ENCODE measurements around the gene NDST4. TPM values are rescaled to one million over a fixed set of nuclear protein-coding genes. Genes with fewer than 3 reads are reported as not detected.

NDST4 gene
- total and polyA plus RNA-seq, 2 of the 4 experiments (the other 2 are of a cell fraction): not detected

- dilution Hi-C loops (cut with HindIII; ENCODE audit: low sequenced_read_pairs, unreplicated experiment): no loop called here
- Histone ChIP-seq H3K79me1 (ENCODE audit: low read depth in 1 of 2, low read length in 2 of 2) (no peaks in the 10 kb centered on the region), H3K4me3 (ENCODE audit: insufficient read depth, low read depth, low read length) (no peak overlapping the region), H3K14ac (replicated peaks; ENCODE audit: low read depth, low read length) (no peak overlapping the region), H3K4ac (ENCODE audit: low read depth, low read length) (no peak overlapping the region), H3K9me3 (ENCODE audit: control insufficient read depth, insufficient read depth, low read length) (no peaks in the 10 kb centered on the region), H3K18ac (ENCODE audit: low read depth, low read length) (no peak overlapping the region), H2AK5ac (ENCODE audit: low read depth, low read length) (no peak overlapping the region), H2BK15ac (ENCODE audit: low read depth, low read length) (no peak overlapping the region), H4K20me1 (ENCODE audit: insufficient read depth, low read length) (no peaks in the 10 kb centered on the region), H4K91ac (ENCODE audit: insufficient read depth, low read depth, low read length) (no peak overlapping the region), H3K56ac (ENCODE audit: extremely low read depth, insufficient read depth, low read length) (no peak overlapping the region), H3K9ac (ENCODE audit: low read depth, low read length) (no peak overlapping the region), H2BK120ac (ENCODE audit: low read depth, low read length) (no peak overlapping the region), H3K23ac (ENCODE audit: low read depth, low read length) (no peak overlapping the region), H2BK5ac (ENCODE audit: low read depth, low read length, poor library complexity, severe bottlenecking) (no peak overlapping the region), H3K4me1 (ENCODE audit: control insufficient read depth, insufficient read depth, low read length) (no peaks in the 10 kb centered on the region), H2AK9ac (replicated peaks; ENCODE audit: low read depth, low read length, poor library complexity) (no peak overlapping the region), H2AFZ (replicated peaks; ENCODE audit: low read length, poor library complexity) (no peak overlapping the region), H4K5ac (ENCODE audit: low read depth, low read length) (no peak overlapping the region), H3K4me2 (ENCODE audit: low read depth, low read length) (no peak overlapping the region), H3K9me1 (ENCODE audit: insufficient read depth, low read length) (no peaks in the 10 kb centered on the region), H3K27me3 (ENCODE audit: control insufficient read depth, insufficient read depth, low read length) (no peaks in the 10 kb centered on the region), H2BK20ac (ENCODE audit: low read depth, low read length) (no peak overlapping the region), H4K8ac (ENCODE audit: low read depth in 2 of 2, low read length in 2 of 2) (no peak overlapping the region), H3K36me3 (ENCODE audit: control insufficient read depth, insufficient read depth, low read length) (no peaks in the 10 kb centered on the region), H3K27ac (ENCODE audit: insufficient read depth, low read length) (no peak overlapping the region)
- CTCF ChIA-PET: interaction anchor here (0.6 kb wide), 1 partner anchor 13 kb away, joined by 4 read pairs; no protein-coding TSS in a partner anchor
- in situ Hi-C loops (cut with MboI; ENCODE audit: low sequenced_read_pairs): no loop called here
- no TSS peak for BruUV-seq (replicated peaks)
- DNase-seq (no peak), ATAC-seq (ENCODE audit: low read depth) (no peak)
- intact Hi-C loops (cut with micrococcal nuclease): no loop called here
- no CpG with 5 or more reads among the region's 1 CpG for WGBS, 2 experiments (ENCODE audit: extremely low coverage in 2 of 2, insufficient read length in 1 of 2)
- POLR2A ChIA-PET (ENCODE audit: unreplicated experiment): no interaction called here
- no peak for TF ChIP-seq MAFK (IDR thresholded peaks at IDR 0.05; ENCODE audit: low read depth, low read length)
- TF ChIP-seq, protein P1, sequence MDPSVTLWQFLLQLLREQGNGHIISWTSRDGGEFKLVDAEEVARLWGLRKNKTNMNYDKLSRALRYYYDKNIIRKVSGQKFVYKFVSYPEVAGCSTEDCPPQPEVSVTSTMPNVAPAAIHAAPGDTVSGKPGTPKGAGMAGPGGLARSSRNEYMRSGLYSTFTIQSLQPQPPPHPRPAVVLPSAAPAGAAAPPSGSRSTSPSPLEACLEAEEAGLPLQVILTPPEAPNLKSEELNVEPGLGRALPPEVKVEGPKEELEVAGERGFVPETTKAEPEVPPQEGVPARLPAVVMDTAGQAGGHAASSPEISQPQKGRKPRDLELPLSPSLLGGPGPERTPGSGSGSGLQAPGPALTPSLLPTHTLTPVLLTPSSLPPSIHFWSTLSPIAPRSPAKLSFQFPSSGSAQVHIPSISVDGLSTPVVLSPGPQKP (IDR thresholded peaks at IDR 0.05; ENCODE audit: borderline replicate concordance, low read depth, low read length): no peak
- TF ChIP-seq POLR2A (IDR thresholded peaks at IDR 0.05; ENCODE audit: low read depth, low read length): no peak
- no peak for TF ChIP-seq MXI1 (IDR thresholded peaks at IDR 0.05; ENCODE audit: borderline replicate concordance, low read depth, low read length)
- TF ChIP-seq RFX5 (IDR thresholded peaks at IDR 0.05; ENCODE audit: low read depth, low read length): no peak
- TF ChIP-seq MAZ (IDR thresholded peaks at IDR 0.05; ENCODE audit: borderline replicate concordance, low read depth, low read length): no peak
- TF ChIP-seq, protein P2, sequence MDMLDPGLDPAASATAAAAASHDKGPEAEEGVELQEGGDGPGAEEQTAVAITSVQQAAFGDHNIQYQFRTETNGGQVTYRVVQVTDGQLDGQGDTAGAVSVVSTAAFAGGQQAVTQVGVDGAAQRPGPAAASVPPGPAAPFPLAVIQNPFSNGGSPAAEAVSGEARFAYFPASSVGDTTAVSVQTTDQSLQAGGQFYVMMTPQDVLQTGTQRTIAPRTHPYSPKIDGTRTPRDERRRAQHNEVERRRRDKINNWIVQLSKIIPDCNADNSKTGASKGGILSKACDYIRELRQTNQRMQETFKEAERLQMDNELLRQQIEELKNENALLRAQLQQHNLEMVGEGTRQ (IDR thresholded peaks at IDR 0.05; ENCODE audit: low read depth, low read length): no peak
- TF ChIP-seq FOS (IDR thresholded peaks at IDR 0.05; ENCODE audit: low read depth, low read length): no peak
- TF ChIP-seq RCOR1 (IDR thresholded peaks at IDR 0.05; ENCODE audit: insufficient replicate concordance, low read length): no peak
- TF ChIP-seq, protein P3, sequence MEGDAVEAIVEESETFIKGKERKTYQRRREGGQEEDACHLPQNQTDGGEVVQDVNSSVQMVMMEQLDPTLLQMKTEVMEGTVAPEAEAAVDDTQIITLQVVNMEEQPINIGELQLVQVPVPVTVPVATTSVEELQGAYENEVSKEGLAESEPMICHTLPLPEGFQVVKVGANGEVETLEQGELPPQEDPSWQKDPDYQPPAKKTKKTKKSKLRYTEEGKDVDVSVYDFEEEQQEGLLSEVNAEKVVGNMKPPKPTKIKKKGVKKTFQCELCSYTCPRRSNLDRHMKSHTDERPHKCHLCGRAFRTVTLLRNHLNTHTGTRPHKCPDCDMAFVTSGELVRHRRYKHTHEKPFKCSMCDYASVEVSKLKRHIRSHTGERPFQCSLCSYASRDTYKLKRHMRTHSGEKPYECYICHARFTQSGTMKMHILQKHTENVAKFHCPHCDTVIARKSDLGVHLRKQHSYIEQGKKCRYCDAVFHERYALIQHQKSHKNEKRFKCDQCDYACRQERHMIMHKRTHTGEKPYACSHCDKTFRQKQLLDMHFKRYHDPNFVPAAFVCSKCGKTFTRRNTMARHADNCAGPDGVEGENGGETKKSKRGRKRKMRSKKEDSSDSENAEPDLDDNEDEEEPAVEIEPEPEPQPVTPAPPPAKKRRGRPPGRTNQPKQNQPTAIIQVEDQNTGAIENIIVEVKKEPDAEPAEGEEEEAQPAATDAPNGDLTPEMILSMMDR (conservative IDR thresholded peaks at IDR 0.05; ENCODE audit: low read depth, low read length): no peak
- TF ChIP-seq NFE2L2 (IDR thresholded peaks at IDR 0.05; ENCODE audit: low read depth, low read length): no peak
- no peak for TF ChIP-seq RAD21 (IDR thresholded peaks at IDR 0.05; ENCODE audit: low read length)
Measured at GRCh38 chr4:114890773-114891172, 222.6 kb downstream of the NDST4 start.
